IMR-90 (cell line): ENCODE data around the gene MXD4.

ENCODE experiments used
- BHLHE40 ChIP-seq: fragments of 150-350 bp; IDR thresholded peaks from 2 replicates; pipeline ENCODE4 v1.6.1; 2016; ENCODE audit warnings: mild to moderate bottlenecking, low read depth, low read length
- CEBPB ChIP-seq: IDR thresholded peaks from 2 replicates; pipeline ENCODE4 v1.6.1; 2012; ENCODE audit warnings: low read depth, low read length, improper control_type of control experiment
- CHD1 ChIP-seq: IDR thresholded peaks from 2 replicates; pipeline ENCODE4 v1.6.1; 2012; ENCODE audit warnings: low read depth, low read length, improper control_type of control experiment
- CTCF ChIP-seq: conservative IDR thresholded peaks from 2 replicates; pipeline ENCODE4 v1.5.1; 2012; ENCODE audit warnings: mild to moderate bottlenecking, low read depth, low read length, improper control_type of control experiment
- ELK1 ChIP-seq: fragments of 150-350 bp; IDR thresholded peaks from 2 replicates; pipeline ENCODE4 v1.6.1; 2016; ENCODE audit warnings: low read depth, mild to moderate bottlenecking, low read length, moderate library complexity, borderline replicate concordance
- MAFK ChIP-seq: IDR thresholded peaks from 2 replicates; pipeline ENCODE4 v1.6.1; 2012; ENCODE audit warnings: low read depth, low read length, improper control_type of control experiment
- MXI1 ChIP-seq: IDR thresholded peaks from 2 replicates; pipeline ENCODE4 v1.6.1; 2012; ENCODE audit warnings: low read depth, mild to moderate bottlenecking, low read length, moderate library complexity, borderline replicate concordance
- POLR2A ChIP-seq: IDR thresholded peaks from 2 replicates; pipeline ENCODE4 v1.6.1; 2012; ENCODE audit warnings: mild to moderate bottlenecking, low read depth, low read length
- RAD21 ChIP-seq: IDR thresholded peaks from 2 replicates; pipeline ENCODE4 v1.6.1; 2012; ENCODE audit warnings: low read length, improper control_type of control experiment
- RCOR1 ChIP-seq: IDR thresholded peaks from 2 replicates; pipeline ENCODE4 v1.6.1; 2012; ENCODE audit warnings: mild to moderate bottlenecking, low read length, improper control_type of control experiment; ENCODE audit not compliant: insufficient replicate concordance
- RFX5 ChIP-seq: IDR thresholded peaks from 2 replicates; pipeline ENCODE4 v1.8.0; 2012; ENCODE audit warnings: low read depth, mild to moderate bottlenecking, low read length, moderate library complexity
- SMC3 ChIP-seq: fragments of 150-350 bp; IDR thresholded peaks from 2 replicates; pipeline ENCODE4 v1.6.1; 2016; ENCODE audit warnings: low read depth, mild to moderate bottlenecking, antibody characterized with exemption, low read length, moderate library complexity
- TF ChIP-seq, protein P1 (sequence below): fragments of 150-350 bp; IDR thresholded peaks from 2 replicates; pipeline ENCODE4 v1.6.1; 2017; ENCODE audit warnings: mild to moderate bottlenecking, antibody characterized with exemption, low read length, low read depth

DNA sequence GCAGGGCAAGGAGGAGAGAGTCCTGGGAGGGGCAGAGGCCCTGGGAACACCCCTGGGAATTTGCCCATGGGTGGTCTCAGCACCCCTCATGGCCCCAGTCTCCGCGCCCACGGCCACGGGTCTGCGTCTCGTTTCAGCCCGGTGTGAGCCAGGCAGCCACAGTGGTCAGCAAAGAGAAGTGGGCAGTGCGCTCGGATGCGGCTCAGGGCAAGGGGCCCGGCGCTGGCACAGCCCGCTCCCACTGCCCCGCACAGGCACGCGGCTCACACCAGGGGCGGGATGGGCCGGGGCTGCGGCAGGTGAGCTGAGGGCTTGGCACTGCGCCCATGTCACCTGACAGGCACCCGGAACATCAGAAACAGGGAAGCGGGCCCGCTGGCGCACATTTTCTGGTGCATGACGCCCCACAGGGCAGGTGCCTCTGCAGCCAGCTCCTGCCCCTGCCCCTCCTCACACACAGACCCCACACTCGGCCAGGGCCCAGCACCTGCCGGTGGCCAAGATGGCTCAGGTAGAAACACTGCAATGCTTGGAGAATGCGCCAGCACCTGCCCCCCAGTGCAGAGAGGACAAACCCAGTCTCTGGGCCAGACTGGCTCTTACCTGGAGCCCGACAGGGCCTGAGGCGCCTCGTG is 41.9 kb upstream of the MXD4 start:
- TF ChIP-seq CTCF (no peak), SMC3 (no peak), RCOR1 (no peak), CHD1 (no peak), POLR2A (no peak), RAD21 (no peak), ELK1 (no peak), MAFK (no peak), BHLHE40 (no peak), MXI1 (no peak), RFX5 (no peak), CEBPB (no peak)
- TF ChIP-seq, protein P1, sequence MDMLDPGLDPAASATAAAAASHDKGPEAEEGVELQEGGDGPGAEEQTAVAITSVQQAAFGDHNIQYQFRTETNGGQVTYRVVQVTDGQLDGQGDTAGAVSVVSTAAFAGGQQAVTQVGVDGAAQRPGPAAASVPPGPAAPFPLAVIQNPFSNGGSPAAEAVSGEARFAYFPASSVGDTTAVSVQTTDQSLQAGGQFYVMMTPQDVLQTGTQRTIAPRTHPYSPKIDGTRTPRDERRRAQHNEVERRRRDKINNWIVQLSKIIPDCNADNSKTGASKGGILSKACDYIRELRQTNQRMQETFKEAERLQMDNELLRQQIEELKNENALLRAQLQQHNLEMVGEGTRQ, result no peak
